Pancreas (tissue), 10 donors: ENCODE results near the gene PARD3. TPM values are rescaled to one million over a fixed set of nuclear protein-coding genes. Genes with fewer than 3 reads are reported as not detected.
A peak's percentile ranks its signal among the peaks of the same experiment; 100 is the strongest.

Source experiments
- ATAC-seq, 4 donors: fragments of 200-7000 bp; cut with Tn5 transposase; one replicate each; pipeline versions ENCODE4 v1.8.0 to v1.9.1; 2020; ENCODE audit warnings: mild to moderate bottlenecking in 4 of 4, moderate library complexity in 4 of 4
- DNase-seq, 6 donors: peaks; one replicate each; pipeline ENCODE4 v3.0.0-alpha.2; 2020
- FAIRE-seq: peaks from 2 replicates; lab custom pipeline; 2012; peaks lifted over from hg19 to GRCh38; lab: Jason Lieb, UNC
- H3K27ac ChIP-seq, 4 donors: fragments of 200-600 bp; sonication (generic); 1 replicate in 3 of 4; 2 replicates in 1 of 4; pipeline versions ENCODE4 v1.5.0 to v1.8.0; 2020
- H3K27me3 ChIP-seq, 4 donors: fragments of 200-600 bp; one replicate each; pipeline ENCODE4 v1.8.0; 2021
- H3K36me3 ChIP-seq, 3 donors: fragments of 200-600 bp; sonication (generic) in 1 of 3; one replicate each; pipeline versions ENCODE4 v1.5.0 to v1.8.0; 2020 to 2021
- H3K4me1 ChIP-seq, 3 donors: fragments of 200-600 bp; one replicate each; pipeline ENCODE4 v1.8.0; 2021
- H3K4me3 ChIP-seq, 4 donors: fragments of 200-600 bp; sonication (generic) in 2 of 4; one replicate each; pipeline versions ENCODE4 v1.5.0 to v1.8.0; 2020 to 2021
- H3K9me3 ChIP-seq, 4 donors: fragments of 200-600 bp; one replicate each; pipeline ENCODE4 v1.8.0; 2021
- CTCF ChIP-seq, 4 donors: fragments of 200-600 bp; sonication (generic) in 3 of 4; IDR thresholded peaks; one replicate each; pipeline versions ENCODE4 v1.5.0 to v1.8.0; 2021; ENCODE audit warnings: antibody characterized with exemption in 4 of 4
- WGBS, 2 donors: extraction: QIAGEN DNeasy Blood & Tissue Kit; methylation state at CpG; one replicate each; pipeline ENCODE4 v1.1.7; 2013; 5-methylcytosine and 5-hydroxymethylcytosine counted together
- intact Hi-C, 3 donors: fragments of 100-400 bp; cut with DNase I; formaldehyde crosslinking; loops; one replicate each; pipeline versions ENCODE4 v1.11.1 to v1.14.2; 2022
- polyA plus RNA-seq, 2 donors: library from polyadenylated mRNA; stranded (reverse); fragments of 200-250 nt; gene quantifications; one replicate each; pipeline ENCODE4 v1.2.3, GENCODE V29; 2013
- total RNA-seq, 6 donors: library from RNA; stranded (reverse); fragmentation: NEBNext Ultra II Directional in 4 of 6; extraction: Animal tissue kit (Norgen Biotek cat#: 25700) in 4 of 6; gene quantifications; one replicate each; pipeline versions ENCODE4 v1.2.1 to v1.2.4, GENCODE V29; 2021 to 2023
- donor health status: healthy with polysubstance abuse.
- donor health status: DM: no; HTN: no; CAD: no; lungs with moderate emphysema.
- donor health status: DM: no; HTN: no; CAD: no.
- donor health status: control.
- donor health status: control.
- donor health status: Bipolar disorder and iron deficiency.
- donor health status: DM: yes; HTN: yes; CAD: no.
- donor health status: DM: no; HTN: no; CAD: no.
- donor health status: DM: no; HTN: no; CAD: no.
- donor health status: DM: yes; HTN: yes; CAD: no.

PARD3 gene
- total and polyA plus RNA-seq, 8 donors, result 12.8 to 32.3 (median 23.4) TPM

GRCh38 chr10:34781711-34782110, 33.4 kb downstream of the PARD3 start:
- Histone ChIP-seq H3K27ac (peak overlapping the region in 2 of 4 donors; percentile 13 to 42), H3K4me3 (no peak overlapping the region), H3K9me3 (no peaks in the 10 kb centered on the region), H3K4me1 (peaks cover 19 to 25% (median 24%) of the 10 kb centered on the region in 3 donors), H3K36me3 (no peaks in the 10 kb centered on the region), H3K27me3 (no peaks in the 10 kb centered on the region)
- ATAC-seq (peak; percentile 42 to 60 (median 56)), FAIRE-seq (no peak), DNase-seq (no peak)
- WGBS, 2 donors, result 12 to 17% methylated on average over 3 of the region's 3 CpGs
- intact Hi-C loops, result no loop called here
- TF ChIP-seq CTCF (IDR thresholded peaks at IDR 0.05), result no peak

- intact Hi-C loops, result no loop called here
These were observed 34.2 kb downstream of the PARD3 start for GRCh38 chr10:34780818-34781380.

DNA sequence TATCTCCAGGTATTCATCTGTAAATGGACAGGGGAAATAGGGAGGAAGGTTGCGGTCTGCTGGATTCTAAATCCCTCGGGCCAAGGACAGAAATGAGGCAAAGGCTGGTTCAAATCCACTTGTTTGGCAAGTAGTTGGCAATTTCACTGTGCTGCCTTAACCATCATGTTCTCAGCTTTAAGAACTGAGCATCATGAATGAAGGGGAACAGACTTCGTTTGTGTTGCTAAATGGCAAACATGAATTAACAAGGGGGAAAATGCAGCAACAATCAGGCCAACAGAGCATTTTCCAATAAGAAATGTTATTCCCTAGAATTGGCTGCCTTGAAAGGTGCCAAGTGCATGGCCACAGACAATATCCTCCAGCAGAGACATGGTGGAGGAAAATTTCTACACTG, 36.9 kb downstream of the PARD3 start:
- Histone ChIP-seq H3K27me3 (no peaks in the 10 kb centered on the region), H3K4me3 (no peak overlapping the region), H3K36me3 (no peaks in the 10 kb centered on the region), H3K27ac (no peak overlapping the region), H3K9me3 (no peaks in the 10 kb centered on the region), H3K4me1 (peaks cover 31 to 42% (median 32%) of the 10 kb centered on the region in 3 donors)
- TF ChIP-seq CTCF (IDR thresholded peaks at IDR 0.05), result no peak
- ATAC-seq, result no peak
- DNase-seq, result no peak
- intact Hi-C loops, result no loop called here
- WGBS, 2 donors, result 66 to 79% methylated on average over 3 of the region's 3 CpGs
- no peak for FAIRE-seq

More at GRCh38 chr10:34780818-34781380, 34.2 kb downstream of the PARD3 start:
- Histone ChIP-seq H3K36me3 (no peaks in the 10 kb centered on the region), H3K27me3 (no peaks in the 10 kb centered on the region), H3K4me3 (no peak overlapping the region), H3K27ac (peak overlapping the region in 3 of 4 donors; percentile 3 to 42 (median 13)), H3K4me1 (peaks cover 19 to 28% (median 25%) of the 10 kb centered on the region in 3 donors), H3K9me3 (no peaks in the 10 kb centered on the region)
- 10 to 11% methylated on average over 11 of the region's 11 CpGs for WGBS, 2 donors
- ATAC-seq (peak; percentile 76 to 85 (median 80)), FAIRE-seq (no peak), DNase-seq (peak in 5 of 6 donors; percentile 40 to 62 (median 50))
- no peak for TF ChIP-seq CTCF (IDR thresholded peaks at IDR 0.05)

- Histone ChIP-seq H3K36me3 (no peaks in the 10 kb centered on the region), H3K27ac (no peak overlapping the region), H3K4me1 (peaks cover 19 to 30% (median 23%) of the 10 kb centered on the region in 3 donors), H3K9me3 (no peaks in the 10 kb centered on the region), H3K27me3 (no peaks in the 10 kb centered on the region), H3K4me3 (no peak overlapping the region)
- WGBS, 2 donors, result 64 to 65% methylated on average over 2 of the region's 2 CpGs
- ATAC-seq, result no peak
- no peak for TF ChIP-seq CTCF (IDR thresholded peaks at IDR 0.05)
- no peak for FAIRE-seq
- intact Hi-C loops, result no loop called here
- no peak for DNase-seq
These were observed 38.9 kb downstream of the PARD3 start for GRCh38 chr10:34776090-34776690.
